ENCODE results near the gene ABHD6.

Gene ABHD6

GRCh38 chr3:58205981-58206380, 31.6 kb upstream of the ABHD6 start:
- ChIA-PET CTCF (interaction anchor here (0.8 to 5.5 kb wide), 7 partner anchors 12 to 101 kb away, joined by 3 to 49 read pairs (median 6); partner anchors contain the start of genes HTD2 and RPP14), POLR2A (no interaction called here)
- no peak for TF ChIP-seq CTCF (IDR thresholded peaks at IDR 0.05; ENCODE audit: insufficient read depth, low read length, missing control alignments)

GRCh38 chr3:58206406-58207011, 31.1 kb upstream of the ABHD6 start:
- CTCF ChIA-PET = interaction anchor here (0.8 to 5.5 kb wide), 4 partner anchors 12 to 100 kb away, joined by 3 to 49 read pairs (median 8); partner anchors contain the start of genes HTD2 and RPP14
- no peak for TF ChIP-seq CTCF (IDR thresholded peaks at IDR 0.05; ENCODE audit: insufficient read depth, low read length, missing control alignments)
- POLR2A ChIA-PET = no interaction called here
- no peak overlapping the region for H3K4me3 ChIP-seq (ENCODE audit: low read depth, low read length)
- DNase-seq (ENCODE audit: low read depth, low spot score) = no peak

More at GRCh38 chr3:58205981-58206380, 31.6 kb upstream of the ABHD6 start:
- no peak overlapping the region for H3K4me3 ChIP-seq (ENCODE audit: low read depth, low read length)
- no peak for DNase-seq (ENCODE audit: low read depth, low spot score)

GRCh38 chr3:58207954-58208353, 29.6 kb upstream of the ABHD6 start:
- TF ChIP-seq CTCF (IDR thresholded peaks at IDR 0.05; ENCODE audit: insufficient read depth, low read length, missing control alignments) = no peak
- H3K4me3 ChIP-seq (ENCODE audit: low read depth, low read length) = no peak overlapping the region
- no peak for DNase-seq (ENCODE audit: low read depth, low spot score)
- POLR2A ChIA-PET = no interaction called here
- CTCF ChIA-PET = interaction anchor here (0.9 to 13.8 kb wide), 5 partner anchors 10 to 98 kb away, joined by 3 to 196 read pairs (median 8); partner anchors contain the start of genes HTD2 and RPP14

- ChIA-PET CTCF (interaction anchor here (0.7 to 13.8 kb wide), 5 partner anchors 8 to 90 kb away, joined by 3 to 196 read pairs (median 7); no protein-coding TSS in a partner anchor), POLR2A (no interaction called here)
- no peak overlapping the region for H3K4me3 ChIP-seq (ENCODE audit: low read depth, low read length)
- no peak for DNase-seq (ENCODE audit: low read depth, low spot score)
- no peak for TF ChIP-seq CTCF (IDR thresholded peaks at IDR 0.05; ENCODE audit: insufficient read depth, low read length, missing control alignments)
These were observed 27.7 kb upstream of the ABHD6 start for GRCh38 chr3:58209933-58210332.

- H3K4me3 ChIP-seq (ENCODE audit: low read depth, low read length) = no peak within 1 kb of the TSS
- no peak for DNase-seq (ENCODE audit: low read depth, low spot score)
- TF ChIP-seq CTCF (IDR thresholded peaks at IDR 0.05; ENCODE audit: insufficient read depth, low read length, missing control alignments) = no peak
- ChIA-PET POLR2A (no interaction called here), CTCF (interaction anchor here (0.7 to 13.8 kb wide), 5 partner anchors 11 to 95 kb away, joined by 3 to 196 read pairs (median 7); partner anchors contain the start of genes HTD2 and RPP14)
These were observed 26.7 kb upstream of the ABHD6 start, which contains the start of gene DNASE1L3 for GRCh38 chr3:58210761-58211460. TSS of gene DNASE1L3 (minus strand) at chr3:58210972. CDS start at chr3:58210906, 66 bp downstream.

Measured in AG04449 (cell line).